Activated T-cell treated with anti-CD3 and anti-CD28 coated beads, Interleukin-2, amount 50 U/mL, for 4 hours (primary cell): ENCODE measurements around the gene ZFP36. TPM values are rescaled to one million over a fixed set of nuclear protein-coding genes. Genes with fewer than 3 reads are reported as not detected.
A peak's percentile ranks its signal among the peaks of the same experiment; 100 is the strongest.

Experiments
- ATAC-seq, 2 donors: fragments of 200-7000 bp; cut with Tn5 transposase; one replicate each; pipeline ENCODE4 v1.10.0; 2021
- DNase-seq: peaks from one replicate; pipeline ENCODE4 v3.0.0-alpha.2; 2020
- H3K27me3 Mint-ChIP-seq: one replicate; pipeline ENCODE4 v1.8.0; 2021; ENCODE audit warnings: low read depth, mixed read lengths
- H3K36me3 Mint-ChIP-seq: one replicate; pipeline ENCODE4 v1.8.0; 2022; ENCODE audit warnings: mixed read lengths; ENCODE audit not compliant: insufficient read depth
- H3K4me1 Mint-ChIP-seq: one replicate; pipeline ENCODE4 v1.8.0; 2021; ENCODE audit warnings: low read depth, mixed read lengths
- H3K4me3 Mint-ChIP-seq: one replicate; pipeline ENCODE4 v1.8.0; 2021; ENCODE audit warnings: mild to moderate bottlenecking, moderate library complexity, mixed read lengths
- H3K9me3 Mint-ChIP-seq: one replicate; pipeline ENCODE4 v1.8.0; 2021; ENCODE audit warnings: mixed read lengths
- total RNA-seq, 3 donors: library from RNA; stranded (reverse); gene quantifications; one replicate each; pipeline ENCODE4 v1.2.1, GENCODE V29; 2021

Gene ZFP36
- total RNA-seq, 3 donors from 2014 or later = 39.5 to 50.8 (median 43.7) TPM

DNA sequence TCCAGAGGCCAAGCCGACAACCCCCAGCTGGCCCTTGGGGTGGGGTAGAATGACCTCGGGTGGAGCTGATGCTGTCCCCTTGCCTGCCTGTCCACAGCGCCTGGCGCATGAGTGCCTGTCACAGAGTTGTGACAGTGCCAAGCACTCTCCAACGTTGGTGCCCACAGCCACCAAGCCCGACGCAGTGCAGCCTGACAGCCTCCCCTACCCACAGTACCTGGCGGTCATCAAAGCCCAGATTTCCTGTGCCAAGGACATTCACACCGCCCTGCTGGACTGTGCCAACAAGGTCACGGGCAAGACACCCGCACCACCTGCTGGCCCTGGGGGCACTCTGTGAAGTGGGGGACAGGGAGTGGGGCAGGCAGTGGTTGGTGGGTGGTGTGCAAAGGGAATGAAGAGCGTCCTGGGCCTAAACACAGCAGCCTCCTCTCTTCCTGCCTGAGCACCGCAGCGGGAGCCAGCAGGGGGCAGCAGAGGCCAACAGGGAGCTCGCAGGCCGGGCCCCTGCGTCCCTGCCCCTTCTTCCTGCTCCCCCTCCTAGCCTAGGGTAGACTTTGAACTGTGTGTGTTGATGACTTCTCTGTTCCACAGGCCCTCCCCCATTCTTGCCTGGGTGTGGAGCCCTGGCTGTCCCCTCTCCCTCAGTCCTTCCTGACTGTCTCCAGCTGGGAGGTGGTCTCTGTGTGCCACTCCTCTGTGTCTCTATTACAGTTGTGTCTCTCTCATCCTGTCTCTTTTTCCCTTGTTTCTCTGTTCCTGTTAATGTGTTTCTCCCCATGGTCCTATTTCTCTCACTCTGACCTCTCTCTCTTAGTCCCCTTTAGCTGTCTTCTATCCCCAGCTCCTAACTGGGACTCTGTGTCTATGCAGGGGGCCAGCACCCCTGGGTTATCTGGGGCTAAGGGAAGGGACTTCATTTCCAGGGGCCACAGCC lies 9.0 kb upstream of the ZFP36 start:
- ATAC-seq (peak; percentile 55 to 56), DNase-seq (peak; percentile 96)
- peaks cover 18% of the 10 kb centered on the region for H3K36me3 Mint-ChIP-seq
- no peaks in the 10 kb centered on the region for H3K27me3 Mint-ChIP-seq
- H3K4me1 Mint-ChIP-seq = peaks cover 63% of the 10 kb centered on the region
- H3K9me3 Mint-ChIP-seq = no peaks in the 10 kb centered on the region
- H3K4me3 Mint-ChIP-seq = peak overlapping the region; percentile 64

DNA sequence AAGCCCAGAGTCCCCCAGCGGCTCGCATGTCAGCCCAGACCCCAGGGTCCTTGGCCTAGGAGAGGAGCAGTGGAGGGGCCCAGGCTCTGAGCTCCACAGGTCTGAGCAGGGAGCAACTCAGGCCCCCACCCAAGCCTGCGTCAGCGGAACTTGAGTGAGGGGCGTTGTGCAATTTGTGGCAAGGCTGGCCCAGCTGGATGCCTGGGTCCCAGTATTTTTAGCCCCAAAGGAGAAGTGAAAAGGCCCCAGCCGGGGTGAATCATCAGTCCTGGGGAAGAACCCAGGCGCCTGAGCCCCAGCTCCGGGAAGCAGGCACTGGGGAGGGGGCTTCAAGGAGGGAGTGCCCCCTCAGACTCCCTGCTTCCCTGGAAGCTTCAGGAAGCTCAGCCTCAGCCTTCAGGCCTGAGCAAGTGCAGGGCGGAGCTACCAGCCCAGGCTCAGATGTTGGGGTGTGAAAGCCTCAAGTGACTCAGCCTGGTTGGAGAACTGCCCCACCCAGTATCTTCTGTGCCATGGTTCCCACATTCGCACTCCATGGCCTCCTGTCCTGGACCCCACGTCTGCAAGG lies 8.3 kb upstream of the ZFP36 start:
- ATAC-seq = peak; percentile 10
- Mint-ChIP-seq H3K27me3 (no peaks in the 10 kb centered on the region), H3K4me1 (peaks cover 62% of the 10 kb centered on the region), H3K9me3 (no peaks in the 10 kb centered on the region), H3K36me3 (peaks cover 16% of the 10 kb centered on the region), H3K4me3 (peak overlapping the region; percentile 64)
- DNase-seq = peak; percentile 50

DNA sequence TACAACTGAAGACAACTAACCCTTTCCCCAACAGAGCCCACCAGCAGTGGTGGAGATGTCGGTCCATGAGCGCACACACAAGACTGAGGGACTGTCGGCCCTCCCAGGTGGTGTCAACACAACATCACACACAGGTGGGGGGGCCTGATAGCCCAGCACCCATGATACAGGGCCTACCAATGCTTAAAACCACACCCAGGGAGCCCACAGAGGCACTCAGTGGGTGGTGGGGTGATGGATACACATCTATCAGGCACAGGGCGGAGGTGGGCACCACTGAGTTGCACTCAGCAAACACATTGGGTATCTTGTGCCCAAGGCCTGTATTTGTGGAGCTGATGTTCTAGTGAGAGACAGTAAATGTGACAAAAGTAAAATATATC lies 7.0 kb upstream of the ZFP36 start:
- ATAC-seq (no peak), DNase-seq (no peak)
- Mint-ChIP-seq H3K4me1 (peaks cover 62% of the 10 kb centered on the region), H3K9me3 (no peaks in the 10 kb centered on the region), H3K36me3 (peaks cover 10% of the 10 kb centered on the region), H3K4me3 (peak overlapping the region; percentile 38), H3K27me3 (no peaks in the 10 kb centered on the region)

DNA sequence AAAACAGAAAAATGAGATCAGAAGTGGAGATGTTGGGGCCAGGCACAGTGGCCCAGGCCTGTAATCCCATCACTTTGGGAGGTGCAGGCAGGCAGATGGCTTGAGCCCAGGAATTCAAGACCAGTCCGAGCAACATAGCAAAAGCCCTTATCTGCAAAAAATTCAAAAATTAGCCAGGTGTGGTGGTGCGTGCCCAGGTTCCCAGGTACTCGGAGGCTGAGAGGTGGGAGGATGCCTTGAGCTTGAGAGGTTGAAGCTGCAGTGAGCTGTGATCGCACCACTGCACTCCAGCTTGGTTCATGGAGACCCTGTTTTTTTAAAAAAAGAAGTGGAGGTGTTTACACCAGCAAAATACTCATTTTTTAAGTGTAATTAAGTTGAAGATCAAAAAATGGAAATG lies 6.6 kb upstream of the ZFP36 start:
- Mint-ChIP-seq H3K9me3 (no peaks in the 10 kb centered on the region), H3K4me3 (peak overlapping the region; percentile 38), H3K36me3 (peaks cover 8% of the 10 kb centered on the region), H3K27me3 (no peaks in the 10 kb centered on the region), H3K4me1 (peaks cover 66% of the 10 kb centered on the region)
- ATAC-seq = no peak
- DNase-seq = no peak

DNA sequence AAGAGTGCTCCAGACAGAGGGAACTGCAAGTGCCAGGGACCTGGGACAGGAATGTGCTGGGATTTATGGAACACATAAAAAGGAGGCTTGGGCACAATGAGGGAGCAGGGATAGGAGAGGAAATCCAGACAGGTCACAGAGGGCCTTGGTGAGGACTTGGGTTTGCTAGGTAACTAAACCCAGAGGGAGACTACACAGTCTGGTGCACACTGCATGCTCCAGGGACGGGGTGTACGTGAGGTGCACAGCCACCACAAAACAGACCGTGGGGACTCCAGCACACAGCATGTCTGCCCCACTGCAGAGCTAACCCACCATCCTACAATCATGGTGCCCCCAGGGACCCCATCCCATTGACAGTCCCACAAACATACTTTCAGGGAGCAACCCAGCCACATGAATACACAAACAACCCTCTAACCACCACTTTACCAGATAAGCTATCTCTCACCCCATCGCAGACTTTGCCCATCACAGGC lies 5.5 kb upstream of the ZFP36 start:
- Mint-ChIP-seq H3K27me3 (no peaks in the 10 kb centered on the region), H3K36me3 (peaks cover 2% of the 10 kb centered on the region), H3K4me1 (peaks cover 73% of the 10 kb centered on the region), H3K9me3 (no peaks in the 10 kb centered on the region), H3K4me3 (peak overlapping the region; percentile 83)
- DNase-seq (no peak), ATAC-seq (peak in 1 of 2 donors; percentile 0)

DNA sequence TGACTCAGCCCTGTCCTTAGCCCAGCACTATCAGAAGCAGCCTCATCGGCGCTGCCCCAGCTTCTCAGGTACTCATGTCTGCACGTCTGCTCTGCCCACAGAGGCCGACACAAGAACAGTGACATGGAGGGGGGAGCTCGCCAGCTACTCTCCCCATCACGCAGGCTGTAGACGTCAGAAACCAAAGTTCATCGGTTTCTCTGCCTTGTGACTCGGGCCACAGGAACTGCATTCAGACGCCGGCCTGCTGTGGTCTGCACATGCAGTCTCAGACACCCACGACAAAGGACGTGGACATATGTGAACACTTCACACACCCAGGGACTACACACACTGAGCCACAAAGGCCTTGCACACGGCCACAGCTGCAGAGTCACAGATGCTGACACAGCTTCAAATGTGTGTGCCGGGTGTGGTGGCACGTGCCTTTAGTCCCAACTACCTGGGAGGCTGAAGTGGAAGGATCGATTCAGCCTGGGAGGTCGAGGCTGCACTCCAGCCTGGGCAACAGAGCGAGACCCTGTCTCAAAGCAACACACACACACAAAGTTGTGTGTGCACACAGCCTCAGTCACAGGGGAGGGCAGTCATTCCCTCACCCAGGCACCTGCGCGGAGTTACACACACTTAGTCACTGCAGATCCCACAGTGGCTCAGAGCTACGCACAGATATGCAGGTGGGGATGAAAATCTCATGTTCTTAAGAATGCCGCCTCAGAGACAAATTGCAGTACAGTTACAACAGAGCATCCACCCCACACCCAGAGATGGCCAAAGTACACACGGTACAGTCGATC lies 4.9 kb upstream of the ZFP36 start:
- peaks cover 2% of the 10 kb centered on the region for H3K36me3 Mint-ChIP-seq
- H3K4me1 Mint-ChIP-seq = peaks cover 76% of the 10 kb centered on the region
- peak; percentile 74 for DNase-seq
- H3K4me3 Mint-ChIP-seq = peak overlapping the region; percentile 83
- peak; percentile 56 to 66 for ATAC-seq
- no peaks in the 10 kb centered on the region for H3K9me3 Mint-ChIP-seq
- no peaks in the 10 kb centered on the region for H3K27me3 Mint-ChIP-seq

DNA sequence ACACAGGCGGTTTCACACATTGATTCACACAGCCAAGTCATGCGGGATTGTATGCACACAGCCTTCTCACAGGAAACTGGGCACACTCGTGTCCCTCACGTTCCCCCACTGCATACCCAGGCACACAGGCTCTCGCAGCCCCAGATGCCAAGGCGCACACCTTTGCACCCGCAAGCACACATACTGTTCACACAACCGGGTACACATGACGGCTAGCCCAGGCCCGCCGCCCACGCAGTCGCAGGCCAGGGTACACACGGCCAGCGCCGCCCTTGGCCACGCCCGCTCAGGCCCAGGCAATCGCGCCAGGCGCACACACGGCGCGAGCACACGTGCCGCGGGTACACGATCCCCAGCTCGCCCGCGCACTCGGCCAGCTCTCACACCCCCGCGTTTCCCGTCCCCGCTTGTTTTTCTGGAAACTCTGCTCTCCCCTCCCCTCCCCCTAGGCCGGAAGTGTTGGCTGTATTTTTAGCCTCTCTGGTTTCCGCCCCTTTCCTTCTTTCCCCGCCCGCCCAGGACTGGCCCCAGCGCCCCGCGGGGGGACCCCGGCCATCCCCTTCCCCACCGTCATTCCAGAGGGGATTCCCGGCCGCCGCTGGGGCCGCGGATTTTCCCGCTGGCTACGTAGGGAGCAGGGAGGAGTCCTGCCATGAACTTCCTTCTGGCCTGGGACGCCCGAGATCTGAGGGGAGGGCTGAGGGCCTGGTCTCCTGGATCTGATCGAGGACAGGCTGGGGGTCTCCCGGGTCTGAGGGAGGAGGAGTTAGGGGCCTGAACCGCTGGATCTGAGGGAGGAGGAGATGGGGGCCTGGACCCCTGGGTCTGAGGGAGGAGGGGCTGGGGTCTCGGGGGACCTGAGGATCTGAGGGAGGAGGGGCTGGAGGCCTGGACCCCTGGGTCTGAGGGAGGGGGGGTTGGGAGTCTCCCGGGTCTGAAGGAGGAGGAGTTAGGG lies 4.0 kb upstream of the ZFP36 start:
- H3K36me3 Mint-ChIP-seq = peaks cover 2% of the 10 kb centered on the region
- H3K27me3 Mint-ChIP-seq = no peaks in the 10 kb centered on the region
- peaks cover 72% of the 10 kb centered on the region for H3K4me1 Mint-ChIP-seq
- peak overlapping the region; percentile 83 for H3K4me3 Mint-ChIP-seq
- H3K9me3 Mint-ChIP-seq = no peaks in the 10 kb centered on the region
- DNase-seq = peak; percentile 77
- peak; percentile 3 for ATAC-seq

DNA sequence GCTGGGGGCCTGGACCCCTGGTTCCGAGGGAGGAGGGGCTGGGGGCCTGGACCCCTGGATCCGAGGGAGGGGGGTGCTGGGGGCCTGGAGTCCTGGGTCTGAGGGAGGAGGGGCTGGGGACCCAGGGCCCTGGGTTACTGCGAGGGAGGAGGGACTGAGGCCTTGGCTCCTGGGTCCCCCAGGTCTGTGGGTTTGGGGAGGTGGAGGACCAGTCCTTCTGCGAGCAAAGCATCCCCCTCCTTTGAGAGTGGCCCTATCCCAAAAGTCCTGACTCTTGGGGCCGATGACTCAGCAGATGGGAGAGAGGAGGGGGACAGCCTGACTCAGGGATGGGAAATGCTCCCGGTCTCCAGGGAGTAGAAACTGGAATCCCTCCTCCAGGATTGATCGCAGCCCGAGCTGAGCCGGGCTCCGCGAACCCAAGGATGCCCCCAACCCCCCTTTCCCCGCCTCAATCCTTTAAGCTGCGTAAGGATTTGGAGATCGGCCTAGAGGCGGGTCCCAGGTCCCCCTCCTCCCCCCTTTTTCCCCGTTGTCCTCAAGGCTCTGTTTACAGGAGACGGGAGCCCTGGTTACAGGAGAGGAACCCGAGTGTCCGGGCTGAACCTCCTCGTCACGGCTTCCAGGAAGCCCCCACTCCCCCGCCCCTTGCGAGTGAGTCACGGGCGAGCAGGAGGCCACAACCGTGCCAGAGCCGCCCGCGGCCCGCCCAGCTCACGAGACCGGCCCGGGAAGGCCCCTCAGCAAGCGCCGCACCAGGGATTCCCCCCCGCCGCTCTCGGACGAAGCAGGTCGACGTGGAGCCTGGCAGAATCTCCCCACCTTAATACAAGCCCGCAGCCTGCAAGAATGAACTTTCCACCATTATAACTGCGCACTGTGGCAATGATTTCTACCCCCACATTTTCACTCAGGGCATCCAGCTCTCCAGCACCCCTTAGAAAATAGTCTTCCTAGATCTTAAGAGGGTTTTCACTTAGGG lies 3.0 kb upstream of the ZFP36 start:
- DNase-seq = peak; percentile 93
- Mint-ChIP-seq H3K36me3 (peaks cover 10% of the 10 kb centered on the region), H3K4me3 (peak overlapping the region; percentile 83), H3K4me1 (peaks cover 68% of the 10 kb centered on the region), H3K9me3 (no peaks in the 10 kb centered on the region), H3K27me3 (no peaks in the 10 kb centered on the region)
- peak; percentile 36 for ATAC-seq

DNA sequence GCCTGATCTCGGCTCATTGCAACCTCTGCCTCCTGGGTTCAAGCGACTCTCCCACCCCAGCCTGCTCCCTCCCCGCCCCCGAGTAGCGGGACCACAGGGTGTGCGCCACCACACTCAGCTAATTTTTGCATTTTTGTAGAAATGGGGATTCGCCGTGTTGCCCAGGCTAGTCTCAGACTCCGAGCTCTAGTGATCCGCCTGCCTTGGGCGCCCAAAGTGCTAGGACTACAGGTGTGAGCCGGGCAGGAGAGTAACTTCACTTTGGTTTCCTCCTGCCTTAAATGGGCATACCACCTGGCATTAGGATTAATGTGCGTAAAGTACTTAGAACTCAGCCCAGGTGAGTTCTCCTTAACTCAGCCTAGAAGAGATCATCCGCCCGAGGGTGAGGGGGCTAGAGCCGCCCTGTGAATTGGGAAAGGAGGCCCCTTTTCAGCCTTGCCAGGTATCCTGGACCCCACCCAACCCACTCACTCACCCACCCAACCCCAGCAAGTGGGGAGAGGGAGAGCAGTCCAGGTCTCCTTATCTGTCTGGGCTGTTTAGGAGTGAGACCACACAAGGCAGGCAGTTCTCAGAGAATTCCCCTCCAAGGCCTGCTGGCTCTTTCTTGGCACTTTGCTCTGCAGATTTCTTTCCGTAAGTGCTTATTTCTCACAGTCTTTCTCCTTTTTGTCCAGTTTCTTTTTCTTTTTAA lies 1.2 kb upstream of the ZFP36 start:
- DNase-seq (no peak), ATAC-seq (no peak)
- Mint-ChIP-seq H3K4me1 (peaks cover 61% of the 10 kb centered on the region), H3K9me3 (no peaks in the 10 kb centered on the region), H3K4me3 (peak overlapping the region; percentile 83), H3K36me3 (peaks cover 11% of the 10 kb centered on the region), H3K27me3 (no peaks in the 10 kb centered on the region)

DNA sequence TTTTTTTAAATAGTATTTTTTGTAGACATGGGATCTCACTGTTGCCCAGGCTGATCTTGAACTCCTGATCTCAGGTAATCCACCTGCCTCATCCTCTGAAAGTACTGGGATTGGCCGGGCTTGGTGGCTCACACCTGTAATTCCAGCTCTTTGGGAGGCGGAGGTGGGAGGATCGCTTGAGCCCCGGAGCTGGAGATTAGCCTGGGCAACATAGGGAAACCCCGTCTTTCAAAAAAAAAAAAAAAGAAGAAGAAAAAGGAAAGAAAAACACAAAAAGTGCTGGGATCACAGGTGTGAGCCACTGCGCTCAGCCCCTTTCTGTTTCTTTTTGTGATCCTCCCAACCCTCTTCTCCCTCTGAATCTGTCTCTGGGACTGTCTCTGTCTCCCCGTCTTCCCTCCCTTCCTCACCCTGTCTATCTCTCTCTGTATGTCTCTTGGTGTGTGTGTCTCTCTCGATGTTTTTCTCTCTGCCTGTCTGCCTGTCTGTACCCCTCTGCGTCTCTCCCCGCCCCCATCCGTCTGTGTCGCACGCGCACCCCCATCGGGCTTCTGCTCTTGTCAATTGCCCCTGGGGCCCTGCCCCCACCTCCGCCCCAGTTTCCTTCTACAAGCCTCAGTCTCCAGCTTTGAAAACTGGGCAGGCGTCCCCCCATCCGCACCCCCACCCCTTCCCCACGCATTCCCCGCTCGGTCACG lies 540 bp upstream of the ZFP36 start:
- ATAC-seq (peak; percentile 3 to 4), DNase-seq (peak; percentile 90)
- Mint-ChIP-seq H3K4me3 (peak overlapping the region; percentile 83), H3K9me3 (no peaks in the 10 kb centered on the region), H3K36me3 (peaks cover 11% of the 10 kb centered on the region), H3K4me1 (peaks cover 62% of the 10 kb centered on the region), H3K27me3 (no peaks in the 10 kb centered on the region)

DNA sequence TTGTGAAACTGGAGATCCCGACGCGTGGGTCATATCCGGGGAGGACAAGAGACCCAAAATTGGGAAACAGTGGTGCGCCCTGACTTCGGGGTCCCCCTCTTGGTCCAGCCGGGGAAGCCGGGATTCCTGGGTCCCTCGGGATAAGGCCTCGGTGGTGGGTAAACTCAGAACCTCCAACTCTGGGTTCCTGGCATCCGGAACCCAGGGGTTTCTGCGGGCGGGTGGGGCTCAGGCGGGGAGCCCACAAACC lies 688 bp downstream of the ZFP36 start:
- ATAC-seq (no peak), DNase-seq (no peak)
- H3K27me3 Mint-ChIP-seq = no peaks in the 10 kb centered on the region
- peaks cover 11% of the 10 kb centered on the region for H3K36me3 Mint-ChIP-seq
- peak overlapping the region; percentile 83 for H3K4me3 Mint-ChIP-seq
- H3K9me3 Mint-ChIP-seq = no peaks in the 10 kb centered on the region
- H3K4me1 Mint-ChIP-seq = peaks cover 56% of the 10 kb centered on the region
